ENCODE measurements around the gene LCP2.

DNA sequence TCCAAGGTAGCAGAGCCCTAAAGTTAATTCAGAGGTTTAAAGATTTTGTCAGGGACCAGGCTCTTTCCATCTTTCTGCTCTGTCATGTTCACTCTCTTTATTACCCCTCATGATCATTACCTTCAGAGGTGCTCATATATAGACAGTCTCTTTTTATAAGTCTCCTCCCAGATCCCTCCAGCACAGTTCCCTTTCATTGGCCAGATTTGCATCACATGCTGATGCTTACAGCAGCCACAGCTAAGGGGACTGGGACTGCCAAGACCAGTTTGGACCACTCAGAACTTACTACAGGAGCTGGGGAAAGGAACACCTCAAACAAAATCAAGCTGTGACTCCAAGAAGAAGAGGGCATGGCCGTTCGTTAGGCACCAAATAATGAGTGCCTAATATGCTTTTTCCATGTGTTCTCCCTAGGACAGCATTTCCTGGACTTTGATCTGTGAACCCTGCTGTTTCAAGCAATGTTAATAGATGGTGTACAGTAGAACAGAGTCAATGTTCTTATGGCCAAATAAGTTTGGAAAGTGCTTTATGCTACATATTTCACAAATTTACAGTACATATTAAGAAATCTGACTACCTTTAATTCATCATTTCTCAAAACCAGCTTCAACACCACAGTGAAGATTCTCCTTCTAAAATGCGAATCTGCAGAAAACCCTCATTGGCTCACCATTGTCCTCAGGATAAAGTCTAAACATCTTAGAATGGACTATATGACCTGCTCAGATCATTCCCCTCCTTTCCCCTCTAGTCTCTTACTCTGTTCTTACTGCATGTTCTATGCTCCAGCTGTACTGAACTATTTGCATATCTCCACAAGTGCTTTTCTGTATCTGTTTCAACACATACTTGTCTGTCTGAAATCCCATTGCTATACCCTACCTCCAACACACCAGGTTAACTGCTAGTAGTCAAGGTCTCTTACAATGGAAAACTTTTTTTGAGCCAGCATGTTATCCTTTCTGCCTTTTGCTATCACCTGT is 61.4 kb downstream of the LCP2 start:
- TF ChIP-seq POLR2A (IDR thresholded peaks at IDR 0.05), result no peak
- no peak for TF ChIP-seq CTCF (IDR thresholded peaks at IDR 0.05)

Data from esophagus squamous epithelium (tissue), 4 donors.